Cortex of kidney (tissue), 1 donor: ENCODE measurements around the gene ZNF587.
"Not testable (repeated sequence)": the region's sequence is repeated elsewhere in the genome, so short reads cannot be mapped to it uniquely, and the experiment has no call there.

Source experiments
- DNase-seq: peaks from one replicate; lab custom pipeline; 2025; lab: John Stamatoyannopoulos, UW

The ZNF587 gene

DNA sequence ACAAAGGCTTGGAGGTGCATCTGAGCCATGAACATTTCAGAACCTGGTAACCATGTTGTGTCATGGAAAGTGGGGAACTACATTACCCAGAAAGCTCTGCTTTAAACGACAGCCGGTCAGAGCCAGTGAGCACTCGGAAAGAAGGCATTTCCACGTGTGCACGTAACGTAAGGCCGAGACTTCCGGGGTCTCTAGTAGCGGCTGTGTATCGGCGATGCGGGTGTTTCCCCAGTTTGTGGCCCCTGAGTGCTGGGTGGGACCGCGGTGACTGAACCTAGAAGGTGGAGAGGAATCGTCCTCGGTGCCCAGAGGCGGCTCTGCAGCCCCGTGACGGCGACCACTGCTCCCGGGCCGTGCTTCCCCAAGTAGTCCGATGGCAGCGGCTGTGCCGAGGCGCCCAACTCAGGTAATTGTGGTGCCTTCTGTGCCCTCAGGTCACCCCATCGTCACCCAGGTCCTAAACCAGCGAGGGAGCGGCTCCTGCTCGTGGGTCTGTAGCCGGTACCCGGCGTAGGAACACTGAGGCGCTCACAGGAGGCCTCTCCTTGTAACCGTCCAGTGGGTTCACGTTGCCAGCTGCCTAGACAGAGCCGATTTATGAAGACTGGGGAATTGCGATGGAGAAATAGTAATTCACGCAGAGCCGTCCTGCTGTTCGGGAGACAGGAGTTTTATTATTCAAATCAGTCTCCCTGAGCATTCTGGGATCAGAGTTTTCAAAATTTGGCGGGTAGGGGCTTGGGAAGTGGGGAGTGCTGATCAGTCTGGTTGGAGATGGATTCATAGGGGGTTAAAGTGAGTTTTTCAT is at the start of gene ZNF587:
Gene ZNF587, plus strand, starts transcription at position 194 of the 808 bp plus-strand sequence. Its CDS starts 180 bp downstream, at position 374.
- not testable (repeated sequence) for DNase-seq

DNA sequence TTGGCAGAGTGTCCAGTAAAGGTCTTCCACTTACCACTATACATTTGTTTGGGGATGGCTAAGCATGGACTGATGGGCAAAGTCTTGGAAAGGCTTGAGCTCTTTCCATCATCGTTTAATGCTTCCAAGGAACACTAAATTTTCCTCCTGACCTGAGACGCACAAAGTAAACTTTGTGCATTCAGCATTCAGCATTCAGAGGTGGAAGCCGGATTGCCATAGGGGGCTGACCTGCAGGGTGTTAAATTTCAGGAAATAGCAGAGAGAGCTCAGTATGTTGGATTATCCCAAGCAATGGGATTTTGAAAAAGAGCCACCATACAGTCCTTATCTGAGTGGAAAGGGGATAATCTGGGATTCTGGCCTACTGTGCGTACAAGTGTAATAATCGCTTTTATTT is 49.0 kb upstream of the ZNF587 start:
- DNase-seq, result no peak

DNA sequence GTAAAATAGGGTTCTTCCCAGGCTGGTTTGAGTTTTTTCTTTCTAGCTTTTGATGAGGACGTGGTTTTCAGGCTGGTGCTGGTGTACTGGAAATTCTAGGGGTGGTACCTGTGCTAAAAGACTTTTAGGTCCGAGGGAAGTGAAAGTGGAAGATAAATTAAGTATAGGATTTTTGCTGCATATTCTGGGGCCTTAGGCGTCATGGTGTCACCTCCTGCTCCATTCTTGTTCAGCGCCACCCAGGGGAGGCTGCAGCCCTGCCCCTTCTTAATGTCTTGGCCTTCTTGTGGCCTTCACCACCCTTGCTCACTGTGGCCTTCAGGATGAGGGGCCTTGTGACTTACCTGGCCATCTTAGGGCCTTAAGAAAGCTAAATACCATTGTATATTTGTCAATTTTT is 47.4 kb upstream of the ZNF587 start:
- DNase-seq, result no peak

DNA sequence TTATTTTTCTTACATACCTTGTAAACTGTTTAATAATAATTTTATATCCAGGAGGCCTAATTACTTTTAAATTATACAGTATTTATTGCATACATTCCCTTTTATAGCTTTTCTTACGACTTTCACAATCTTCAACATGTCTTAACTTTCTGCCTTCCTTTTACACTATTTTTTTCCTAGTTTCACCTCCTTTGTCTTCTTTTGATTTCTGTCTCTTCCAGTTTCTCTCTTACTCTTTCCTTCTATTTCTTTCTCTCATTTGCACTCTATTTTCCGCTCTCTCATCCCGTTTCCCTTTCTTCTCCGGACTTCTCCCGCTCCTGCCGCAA is 46.4 kb upstream of the ZNF587 start:
- DNase-seq, result no peak

DNA sequence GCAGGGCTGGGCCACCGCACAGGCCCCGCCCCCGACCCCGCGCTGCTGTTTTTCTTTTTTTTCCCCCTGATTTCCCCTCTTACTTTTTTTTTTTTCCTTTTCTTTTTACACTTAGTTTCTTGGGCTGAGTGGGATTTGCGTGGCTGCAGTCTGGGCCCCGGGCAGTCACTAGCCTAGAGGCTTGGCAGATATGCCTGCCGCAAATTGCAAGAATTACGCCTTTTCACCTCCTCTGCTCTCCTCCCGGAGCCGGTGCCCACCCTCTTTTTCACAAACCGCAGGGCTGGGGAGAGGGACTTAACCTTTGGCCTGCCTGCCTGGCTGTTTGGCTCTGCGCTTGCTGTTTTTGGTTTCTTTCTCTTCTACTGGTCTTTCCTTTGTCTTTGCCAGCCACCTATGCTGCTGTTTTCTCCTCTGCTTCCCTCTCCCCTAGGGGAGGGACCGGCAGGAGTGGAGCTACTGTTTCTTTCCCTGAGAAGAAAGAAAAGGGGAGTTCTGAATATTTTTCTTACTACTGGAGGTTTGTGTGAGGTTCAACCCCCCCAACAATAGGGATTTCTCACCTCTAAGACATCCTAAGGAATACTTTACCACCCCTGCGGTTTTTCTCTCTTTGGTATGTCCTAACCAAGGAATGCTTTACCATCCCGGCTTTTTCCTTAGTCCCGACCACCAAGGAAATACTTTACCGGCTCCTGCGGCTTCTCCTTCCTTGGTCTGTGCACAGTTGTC is 45.9 kb upstream of the ZNF587 start:
- no peak for DNase-seq

DNA sequence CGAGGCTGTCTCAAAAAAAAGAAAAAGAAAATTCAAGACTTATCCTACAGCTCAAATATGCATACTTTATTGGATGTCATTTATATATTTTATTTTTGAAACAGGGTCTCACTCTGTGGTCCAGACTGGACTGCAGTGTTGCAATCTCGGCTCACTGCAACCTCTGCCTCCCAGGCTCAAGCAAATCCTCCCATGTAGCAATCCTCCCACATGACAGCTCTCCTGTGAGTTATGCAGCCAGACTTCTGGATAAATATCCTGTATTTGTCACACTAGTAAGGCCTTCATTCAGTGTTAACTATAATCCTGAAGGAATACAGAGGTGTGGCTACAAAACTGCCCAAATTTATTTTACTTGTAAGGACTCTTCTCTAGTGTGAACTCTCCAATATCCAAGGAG is 42.1 kb upstream of the ZNF587 start:
- DNase-seq, result no peak

DNA sequence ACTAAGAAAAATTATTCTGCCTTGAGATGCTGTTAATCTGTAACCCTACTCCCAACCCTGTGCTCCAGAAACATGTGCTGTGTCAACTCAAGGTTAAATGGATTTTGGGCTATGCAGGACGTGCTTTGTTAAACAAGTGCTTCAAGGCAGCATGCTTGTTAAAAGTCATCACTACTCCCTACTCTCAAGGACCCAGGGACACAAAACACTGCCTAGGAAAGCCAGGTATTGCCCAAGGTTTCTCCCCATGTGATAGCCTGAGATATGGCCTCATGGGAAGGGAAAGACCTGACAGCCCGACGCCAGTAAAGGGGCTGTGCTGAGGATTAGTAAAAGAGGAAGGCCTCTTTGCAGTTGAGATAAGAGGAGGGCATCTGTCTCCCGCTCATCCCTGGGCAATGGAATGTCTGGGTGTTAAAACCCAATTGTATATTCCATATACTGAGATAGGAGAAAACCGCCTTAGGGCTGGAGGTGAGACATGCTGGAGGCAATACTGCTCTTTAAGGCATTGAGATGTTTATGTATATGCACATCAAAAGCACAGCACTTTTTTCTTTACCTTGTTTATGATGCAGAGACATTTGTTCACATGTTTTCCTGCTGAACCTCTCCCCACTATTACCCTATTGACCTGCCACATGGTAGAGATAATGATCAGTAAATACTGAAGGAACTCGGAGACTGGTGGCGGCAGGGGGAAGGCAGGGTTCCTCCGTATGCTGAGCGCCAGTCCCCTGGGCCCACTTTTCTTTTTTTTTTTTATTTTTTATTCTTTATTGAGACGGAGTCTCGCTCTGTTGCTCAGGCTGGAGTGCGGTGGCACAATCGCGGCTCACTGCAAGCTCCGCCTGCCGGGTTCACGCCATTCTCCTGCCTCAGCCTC is 39.0 kb upstream of the ZNF587 start:
- DNase-seq, result not testable (repeated sequence)

DNA sequence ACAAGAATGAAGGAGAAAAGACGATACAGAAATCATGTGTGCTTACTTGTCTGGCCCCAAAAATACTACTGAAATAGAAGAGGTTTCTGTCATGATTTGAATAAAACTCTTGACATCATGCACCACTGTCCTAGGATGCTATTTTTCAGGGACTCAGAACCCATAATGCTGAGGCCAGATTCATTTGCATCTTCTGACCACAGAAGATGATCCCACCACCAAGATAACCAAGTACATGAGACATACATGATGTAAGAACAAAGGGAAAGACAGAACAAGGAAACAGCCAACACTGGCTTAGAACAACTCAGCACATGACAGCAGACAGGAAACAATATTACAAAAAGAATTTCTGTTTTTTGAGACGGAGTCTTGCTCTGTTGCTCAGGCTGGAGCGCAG is 37.4 kb upstream of the ZNF587 start:
- no peak for DNase-seq

DNA sequence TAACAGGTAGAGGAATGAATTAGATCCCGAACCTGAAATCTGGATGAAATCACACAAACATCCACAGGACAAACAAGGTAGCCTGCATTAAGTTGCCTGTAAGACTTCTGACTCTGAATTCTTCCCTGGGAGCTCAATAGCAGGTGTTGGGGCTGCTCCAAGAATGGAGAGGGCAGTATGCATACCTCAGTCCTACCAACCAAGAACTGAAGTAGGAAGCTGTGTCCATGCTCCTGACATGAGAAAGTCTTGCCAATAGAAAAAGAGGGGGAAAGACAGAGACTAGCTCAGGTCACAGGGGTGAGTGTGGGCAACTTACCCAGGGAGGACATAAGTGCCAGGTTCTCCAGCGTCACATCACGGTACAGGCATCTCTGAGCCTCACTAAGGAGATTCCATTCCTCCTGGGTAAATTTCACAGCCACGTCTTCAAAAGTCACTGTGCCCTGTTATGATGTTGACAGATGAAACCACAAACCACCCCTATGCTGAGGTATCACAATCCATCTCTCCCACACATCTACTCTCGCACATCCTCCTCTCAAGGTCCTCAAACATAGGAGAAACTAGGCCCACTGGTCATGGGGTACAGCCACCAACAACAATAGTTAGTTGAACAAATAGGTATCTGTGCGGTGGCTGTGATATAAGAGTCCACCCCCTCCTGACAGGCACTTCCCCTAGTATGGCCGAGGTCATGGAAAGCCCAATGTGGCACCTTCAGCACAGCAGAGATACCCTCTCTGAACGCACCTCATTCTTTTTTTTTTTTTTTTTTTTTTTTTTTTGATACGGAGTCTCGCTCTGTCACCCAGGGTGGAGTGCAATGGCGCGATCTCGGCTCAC is 36.5 kb upstream of the ZNF587 start:
- DNase-seq, result not testable (repeated sequence)

DNA sequence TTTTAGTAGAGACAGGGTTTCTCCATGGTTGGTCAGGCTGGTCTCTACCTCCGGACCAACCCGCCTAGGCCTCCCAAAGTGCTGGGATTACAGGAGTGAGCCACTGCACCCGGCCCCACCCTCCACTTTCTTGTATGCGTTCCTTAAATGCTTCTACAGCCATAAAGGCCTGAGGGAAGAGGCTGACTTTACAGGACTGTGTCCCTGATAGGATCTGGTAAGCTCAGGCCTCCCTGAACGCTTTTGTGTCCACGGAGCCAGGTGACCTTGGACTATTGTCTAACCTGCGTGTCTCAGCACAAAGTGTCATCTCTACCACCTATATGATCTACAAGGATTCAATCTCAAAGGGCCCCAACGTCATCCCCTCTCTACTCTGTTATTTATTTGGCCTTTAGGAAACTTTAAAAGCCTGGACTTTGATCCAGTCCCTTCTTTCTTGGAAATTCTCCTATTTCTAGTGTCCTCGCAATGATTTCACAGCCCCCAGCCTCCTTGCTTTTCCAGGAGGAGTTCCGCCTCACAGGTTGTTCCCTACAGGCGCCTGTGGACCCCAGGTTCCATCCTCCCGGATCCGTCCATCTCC is 35.6 kb upstream of the ZNF587 start:
- DNase-seq, result no peak

DNA sequence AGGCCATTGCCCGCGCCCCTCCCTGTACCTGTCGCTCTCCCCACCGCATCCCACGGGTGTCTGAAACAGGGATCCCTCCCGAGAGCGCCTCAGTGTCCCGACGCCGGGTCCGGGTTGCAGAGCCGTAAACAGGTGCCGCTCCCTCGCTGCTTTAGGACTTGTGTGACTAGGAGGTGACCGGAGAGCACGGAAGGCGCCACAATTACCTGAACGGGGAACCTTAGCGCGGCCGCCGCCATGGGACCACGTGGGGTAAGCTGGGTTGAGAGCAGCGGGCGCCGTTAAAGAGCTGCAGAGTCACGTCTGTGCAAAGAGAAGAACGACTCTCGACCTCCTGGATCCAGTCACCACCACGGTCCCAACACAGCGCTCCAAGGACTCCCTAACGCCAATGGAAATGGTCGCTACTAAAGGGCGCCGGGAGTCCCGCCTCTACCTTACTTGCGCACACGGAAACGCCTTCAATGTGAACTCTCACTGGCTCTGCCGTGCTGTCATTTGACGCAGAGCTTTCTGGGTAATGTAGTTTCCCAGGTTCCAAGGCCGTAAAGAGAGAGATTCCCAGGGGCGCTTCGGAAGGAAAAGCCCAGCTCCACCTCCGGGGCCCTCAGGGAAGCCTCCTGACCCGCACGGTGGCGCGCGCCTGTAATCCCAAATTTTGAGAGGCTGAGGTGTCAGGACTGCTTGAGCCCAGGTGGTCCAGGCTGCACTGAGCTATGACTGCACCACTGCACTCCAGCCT is 35.0 kb upstream of the ZNF587 start, which contains the start of gene ZNF552:
Gene ZNF552, minus strand, starts transcription at position 409 of the 742 bp plus-strand sequence. Its CDS starts 170 bp downstream, at position 239.
- DNase-seq, result no peak

DNA sequence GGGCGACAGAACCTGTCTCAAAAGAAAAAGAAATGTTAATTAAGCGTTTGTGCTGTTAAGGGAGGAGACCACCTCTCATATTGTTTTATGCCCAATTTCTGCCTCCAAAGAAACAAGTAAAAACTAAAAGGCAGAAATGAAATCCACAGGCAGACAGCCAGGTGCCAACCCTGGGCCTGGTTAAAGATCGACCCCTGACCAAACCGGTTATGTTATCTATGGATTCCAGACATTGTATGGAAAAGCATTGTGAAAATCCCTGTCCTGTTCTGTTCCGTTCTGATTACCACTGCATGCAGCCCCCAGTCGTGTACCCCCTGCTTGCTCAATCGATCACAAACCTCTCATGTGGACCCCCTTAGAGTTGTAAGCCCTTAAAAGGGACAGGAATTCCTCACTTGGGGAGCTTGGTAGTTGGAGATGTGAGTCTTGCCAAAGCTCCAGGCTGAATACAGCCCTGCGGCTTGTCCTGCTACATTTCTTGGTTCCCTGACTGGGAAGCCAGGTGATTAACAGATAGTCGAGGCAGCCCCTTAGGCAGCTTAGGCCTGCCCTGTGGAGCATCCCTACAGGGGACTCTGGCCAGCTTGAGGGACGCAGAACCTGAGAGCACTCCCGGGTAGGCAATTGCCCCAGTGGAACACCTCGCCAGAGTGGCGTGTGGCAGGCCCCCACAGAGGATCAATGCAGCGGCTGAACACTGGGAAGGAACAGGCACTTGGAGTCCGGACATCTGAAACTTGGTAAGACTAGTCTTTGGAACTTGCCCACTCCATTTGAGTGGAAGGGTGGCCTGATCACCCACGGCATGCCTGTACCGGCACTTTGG is 34.2 kb upstream of the ZNF587 start:
- DNase-seq, result no peak

DNA sequence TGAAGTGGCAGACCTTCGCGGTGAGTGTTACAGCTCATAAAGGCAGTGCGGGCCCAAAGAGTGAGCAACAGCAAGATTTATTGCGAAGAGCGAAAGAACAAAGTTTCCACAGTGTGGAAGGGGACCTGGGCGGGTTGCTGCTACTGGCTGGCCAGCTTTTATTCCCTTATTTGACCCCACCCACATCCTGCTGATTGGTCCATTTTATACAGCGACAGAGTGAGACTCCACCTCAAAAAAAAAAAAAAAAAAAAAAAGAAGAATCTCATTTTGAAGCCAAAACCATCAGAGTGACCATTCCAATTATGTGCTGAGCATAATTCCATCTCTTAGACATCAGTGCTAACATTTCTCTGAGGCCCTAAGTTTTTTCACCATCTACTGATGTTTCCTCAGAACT is 33.0 kb upstream of the ZNF587 start:
- DNase-seq, result no peak

DNA sequence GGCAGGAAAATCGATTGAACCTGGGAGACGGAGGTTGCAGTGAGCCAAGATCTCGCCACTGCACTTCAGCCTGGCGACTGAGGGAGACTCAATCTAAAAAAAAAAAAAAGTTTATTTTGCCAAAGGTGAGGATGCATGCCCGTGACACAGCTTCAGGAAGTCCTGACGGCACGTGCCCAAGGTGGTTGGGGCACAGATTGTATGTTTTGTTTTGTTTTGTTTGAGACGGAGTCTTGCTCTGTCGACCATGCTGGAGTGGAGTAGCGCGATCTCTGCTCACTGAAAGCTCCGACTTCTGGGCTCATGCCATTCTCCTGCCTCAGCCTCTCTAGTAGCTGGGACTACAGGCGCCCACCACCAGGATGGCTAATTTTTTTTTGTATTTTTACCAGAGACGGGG is 31.7 kb upstream of the ZNF587 start:
- DNase-seq, result no peak

DNA sequence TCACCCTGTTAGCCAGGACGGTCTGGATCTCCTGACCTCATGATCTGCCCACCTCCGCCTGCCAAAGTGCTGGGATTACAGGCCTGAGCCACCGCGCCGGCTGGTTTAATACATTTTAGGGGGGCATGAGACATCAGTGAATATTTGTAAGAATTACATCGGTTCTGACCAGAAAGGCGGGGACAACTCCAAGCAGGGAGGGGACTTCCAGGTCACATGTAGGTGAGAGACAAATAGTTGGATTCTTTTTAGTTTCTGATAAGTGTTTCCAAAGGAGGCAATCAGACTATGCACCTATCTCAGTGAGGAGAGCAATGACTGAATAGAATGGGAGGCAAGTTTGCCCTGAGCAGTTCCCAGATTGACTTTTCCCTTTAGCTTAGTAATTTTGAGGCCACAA is 31.3 kb upstream of the ZNF587 start:
- DNase-seq, result no peak

DNA sequence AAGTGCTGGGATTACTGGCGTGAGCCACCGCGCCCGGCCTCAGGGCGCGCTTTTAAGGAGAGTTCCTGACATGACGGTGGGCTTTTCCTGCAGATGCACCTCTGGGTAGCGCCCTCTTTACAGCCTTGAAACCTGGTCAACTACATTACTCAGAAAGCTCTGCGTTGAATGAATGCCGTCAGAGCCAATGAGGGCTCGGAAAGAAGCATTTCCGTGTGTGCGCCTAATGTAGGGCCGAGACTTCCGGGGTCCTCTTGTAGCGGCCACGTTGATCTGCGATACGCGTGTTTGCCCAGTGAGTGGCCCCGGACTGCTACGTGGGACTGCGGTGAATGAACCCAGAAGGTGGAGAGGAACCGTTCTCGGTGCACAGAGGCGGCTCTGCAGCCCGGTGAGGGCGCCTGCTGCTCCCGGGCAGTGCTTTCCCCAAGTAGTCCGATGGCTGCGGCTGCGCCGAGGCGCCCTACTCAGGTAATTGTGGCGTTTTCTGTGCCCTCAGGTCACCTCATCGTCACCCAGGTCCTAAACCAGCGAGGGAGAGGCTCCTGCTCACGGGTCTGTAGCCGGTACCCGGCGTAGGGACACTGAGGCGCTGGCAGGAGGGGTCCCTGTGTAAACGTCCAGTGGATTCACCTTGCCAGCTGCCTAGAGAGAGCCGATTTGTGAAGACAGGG is 30.0 kb upstream of the ZNF587 start:
- no peak for DNase-seq

DNA sequence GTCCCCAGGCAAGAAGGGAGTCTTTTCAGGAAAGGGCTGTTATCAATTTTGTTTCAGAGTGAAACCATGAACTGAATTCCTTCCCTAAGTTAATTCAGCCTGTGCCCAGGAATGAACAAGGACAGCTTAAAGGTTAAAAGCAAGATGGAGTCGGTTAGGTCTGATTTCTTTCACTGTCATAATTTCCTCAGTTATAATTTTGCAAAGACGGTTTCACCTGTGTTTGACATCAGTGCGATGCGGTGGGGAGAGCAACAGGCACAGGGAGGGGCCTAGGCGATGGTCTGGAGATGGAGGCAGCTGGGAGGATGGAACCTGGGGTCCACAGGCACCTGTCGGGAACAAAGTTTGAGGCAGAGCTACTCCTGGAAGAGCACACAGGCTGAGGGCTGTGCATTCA is 29.1 kb upstream of the ZNF587 start:
- DNase-seq, result no peak

DNA sequence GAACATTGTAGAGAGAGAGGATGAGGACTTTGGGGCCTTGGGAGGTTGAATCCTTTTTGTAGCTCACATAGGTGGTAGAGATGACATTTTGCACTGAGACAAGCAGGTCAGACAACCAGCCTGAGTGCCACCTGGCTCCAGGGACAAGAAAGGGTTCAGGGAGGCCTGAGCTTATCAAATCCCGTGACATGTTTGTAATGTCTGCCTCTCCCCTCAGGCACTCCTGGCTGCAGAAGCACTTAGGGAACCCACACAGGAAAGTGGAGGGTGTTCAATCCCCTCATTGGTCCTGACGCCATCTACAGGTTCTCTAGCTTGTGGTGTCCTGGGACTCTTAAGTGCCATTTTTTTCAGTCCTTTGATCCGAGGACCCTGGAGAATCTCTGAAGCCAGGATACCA is 28.6 kb upstream of the ZNF587 start:
- DNase-seq, result not testable (repeated sequence)

DNA sequence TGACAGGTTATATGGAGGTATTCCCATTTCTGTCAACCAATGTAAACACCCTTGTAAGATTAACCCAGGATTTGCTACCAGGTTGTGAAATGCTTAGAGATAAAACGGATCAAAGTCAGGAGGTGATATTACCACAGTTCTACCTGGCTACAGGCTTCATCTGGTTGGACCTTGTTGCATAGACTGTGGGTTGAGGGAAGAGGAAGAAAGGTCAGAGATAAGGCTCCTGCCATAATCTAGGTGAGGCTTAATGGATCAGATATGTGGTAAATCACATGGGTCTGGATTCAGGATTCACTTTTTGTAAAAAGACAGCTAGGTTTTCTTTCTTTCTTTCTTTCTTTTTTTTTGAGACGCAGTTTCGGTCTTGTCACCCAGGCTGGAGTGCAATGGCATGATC is 28.2 kb upstream of the ZNF587 start:
- not testable (repeated sequence) for DNase-seq
